Measurements from ENCODE around the gene CERK. TPM values are rescaled to one million over a fixed set of nuclear protein-coding genes. Genes with fewer than 3 reads are reported as not detected.
A peak's percentile ranks its signal among the peaks of the same experiment; 100 is the strongest.

Gene CERK
- total RNA-seq, 4 donors from 2014 or later: 19.2 to 46.2 (median 36.6) TPM

DNA sequence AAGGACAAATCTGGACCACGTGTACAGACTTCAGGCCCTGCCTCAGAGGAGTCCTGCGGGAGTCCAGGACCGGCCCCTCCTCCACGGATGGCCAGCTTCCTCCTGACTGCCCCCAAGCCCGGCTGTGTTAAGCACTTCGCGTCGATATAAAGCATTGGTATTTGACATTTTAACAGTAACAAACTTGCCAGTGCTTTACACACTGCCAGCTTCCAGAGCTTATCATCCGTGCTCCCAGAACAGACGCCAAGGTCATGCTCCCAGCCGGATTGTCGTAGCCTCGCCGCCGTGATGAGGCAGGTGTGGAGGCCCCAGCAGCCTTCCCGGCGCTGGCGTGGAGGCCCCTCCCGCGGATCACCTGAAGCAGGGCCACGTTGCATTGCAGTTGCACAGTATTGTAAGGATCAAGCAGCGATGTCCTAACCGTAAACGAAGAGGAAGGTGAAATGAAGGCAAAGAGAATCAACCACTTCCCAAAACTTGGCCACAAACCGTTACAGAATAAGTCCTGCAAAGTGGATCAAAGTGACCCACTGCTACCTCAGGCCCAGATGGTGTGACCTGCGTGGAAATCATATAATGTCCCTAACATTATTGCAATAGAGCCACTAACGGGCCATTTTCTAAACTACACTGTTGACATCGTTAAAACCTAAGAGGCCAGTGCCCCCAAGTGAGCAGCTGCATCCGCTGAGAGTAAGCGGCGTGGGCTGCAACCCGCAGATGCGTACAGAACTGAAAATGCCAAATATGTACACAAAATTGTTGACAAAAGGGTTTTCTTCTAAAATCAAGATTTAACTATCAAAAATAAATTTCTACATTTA is 51.6 kb downstream of the CERK start:
- TF ChIP-seq POLR2AphosphoS5 (IDR thresholded peaks at IDR 0.05): no peak
- no peak for DNase-seq (ENCODE audit: low spot score in 2 of 2)
- H3K4me1 ChIP-seq: peaks cover 20% of the 10 kb centered on the region
- H3K36me3 ChIP-seq: peaks cover 44% of the 10 kb centered on the region
- 79% methylated on average over 33 of the region's 33 CpGs for WGBS
- no peaks in the 10 kb centered on the region for H3K9me3 ChIP-seq
- H3K4me3 ChIP-seq: no peak overlapping the region
- no peak overlapping the region for H3K27ac ChIP-seq
- H3K27me3 ChIP-seq: no peaks in the 10 kb centered on the region

DNA sequence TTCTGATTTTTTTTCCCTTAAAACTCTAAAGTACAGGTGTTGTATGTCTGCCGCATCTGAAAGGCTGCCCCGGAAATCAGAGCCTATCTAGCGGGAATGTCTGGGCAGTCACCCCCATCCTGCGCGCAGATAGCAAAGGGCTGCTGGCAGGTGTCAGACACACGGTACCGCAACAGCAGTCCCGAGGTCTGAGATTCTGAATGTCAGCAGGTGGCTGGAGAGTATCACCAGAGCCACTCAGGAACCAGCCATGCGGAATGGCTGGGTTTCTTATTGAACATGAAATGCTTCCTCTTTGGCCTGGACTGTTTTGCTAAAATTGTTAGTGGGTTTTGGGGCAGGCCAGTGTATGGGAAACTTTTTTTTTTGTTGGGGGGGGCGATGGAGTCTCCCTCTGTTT is 53.3 kb downstream of the CERK start:
- Histone ChIP-seq H3K27me3 (no peaks in the 10 kb centered on the region), H3K4me3 (no peak overlapping the region), H3K4me1 (peaks cover 22% of the 10 kb centered on the region), H3K9me3 (no peaks in the 10 kb centered on the region), H3K27ac (peak overlapping the region; percentile 43), H3K36me3 (peaks cover 32% of the 10 kb centered on the region)
- DNase-seq (ENCODE audit: low spot score in 2 of 2): no peak
- WGBS: 86% methylated on average over 10 of the region's 10 CpGs
- TF ChIP-seq EP300 (IDR thresholded peaks at IDR 0.05): no peak
- no peak for TF ChIP-seq POLR2AphosphoS5 (IDR thresholded peaks at IDR 0.05)
- no peak for TF ChIP-seq POLR2A (IDR thresholded peaks at IDR 0.05)
- no peak for TF ChIP-seq CTCF (IDR thresholded peaks at IDR 0.05)

DNA sequence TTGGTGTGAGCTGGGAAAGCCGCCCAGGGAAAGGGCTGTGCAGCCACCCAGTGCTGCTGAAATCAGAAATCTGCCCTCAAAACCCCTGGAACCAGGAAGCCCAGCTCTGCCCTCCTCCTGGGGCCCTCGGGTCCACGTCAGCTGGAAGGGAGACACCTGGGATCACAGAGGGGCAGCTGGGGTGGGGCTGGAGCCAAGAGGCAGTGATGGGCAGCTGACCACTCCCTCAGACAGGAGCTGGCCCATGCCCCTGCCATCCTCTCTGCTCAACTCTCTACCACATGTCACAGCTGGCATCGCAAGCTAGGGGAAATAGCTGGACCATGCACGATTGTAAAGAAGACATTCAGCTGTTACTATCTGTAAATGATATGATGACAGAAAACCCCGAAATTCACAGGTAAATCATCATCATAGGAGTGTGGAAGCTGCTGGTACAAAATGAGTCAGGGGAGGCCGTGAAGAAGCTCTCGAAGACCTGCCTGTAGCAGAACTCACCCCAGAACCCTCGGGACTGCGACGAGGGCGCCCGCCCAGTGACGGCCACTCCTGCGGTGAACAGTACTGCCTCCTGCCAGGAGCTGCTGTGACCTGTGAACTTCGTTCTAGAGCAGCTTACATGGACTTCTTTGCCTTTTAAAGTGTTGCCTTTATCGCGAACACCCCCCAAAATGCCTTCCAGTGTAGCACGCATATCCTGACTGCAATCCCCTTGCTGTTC is 55.9 kb downstream of the CERK start:
- Histone ChIP-seq H3K4me1 (peaks cover 17% of the 10 kb centered on the region), H3K27me3 (no peaks in the 10 kb centered on the region), H3K4me3 (no peak overlapping the region), H3K36me3 (peaks cover 30% of the 10 kb centered on the region), H3K9me3 (no peaks in the 10 kb centered on the region), H3K27ac (no peak overlapping the region)
- TF ChIP-seq POLR2A (IDR thresholded peaks at IDR 0.05) (no peak), CTCF (IDR thresholded peaks at IDR 0.05) (no peak), POLR2AphosphoS5 (IDR thresholded peaks at IDR 0.05) (no peak), EP300 (IDR thresholded peaks at IDR 0.05) (no peak)
- 91% methylated on average over 19 of the region's 19 CpGs for WGBS
- DNase-seq (ENCODE audit: low spot score in 2 of 2): no peak

- Histone ChIP-seq H3K27me3 (no peaks in the 10 kb centered on the region), H3K4me1 (peaks cover 17% of the 10 kb centered on the region), H3K4me3 (no peak overlapping the region), H3K27ac (no peak overlapping the region), H3K36me3 (peaks cover 28% of the 10 kb centered on the region), H3K9me3 (no peaks in the 10 kb centered on the region)
- 85% methylated on average over 6 of the region's 7 CpGs for WGBS
- TF ChIP-seq POLR2A (IDR thresholded peaks at IDR 0.05) (no peak), CTCF (IDR thresholded peaks at IDR 0.05) (peak in 1 of 2 donors; percentile 13)
- DNase-seq (ENCODE audit: low spot score in 2 of 2): no peak
Observed at GRCh38 chr22:46681010-46681409, 57.0 kb downstream of the CERK start.

DNA sequence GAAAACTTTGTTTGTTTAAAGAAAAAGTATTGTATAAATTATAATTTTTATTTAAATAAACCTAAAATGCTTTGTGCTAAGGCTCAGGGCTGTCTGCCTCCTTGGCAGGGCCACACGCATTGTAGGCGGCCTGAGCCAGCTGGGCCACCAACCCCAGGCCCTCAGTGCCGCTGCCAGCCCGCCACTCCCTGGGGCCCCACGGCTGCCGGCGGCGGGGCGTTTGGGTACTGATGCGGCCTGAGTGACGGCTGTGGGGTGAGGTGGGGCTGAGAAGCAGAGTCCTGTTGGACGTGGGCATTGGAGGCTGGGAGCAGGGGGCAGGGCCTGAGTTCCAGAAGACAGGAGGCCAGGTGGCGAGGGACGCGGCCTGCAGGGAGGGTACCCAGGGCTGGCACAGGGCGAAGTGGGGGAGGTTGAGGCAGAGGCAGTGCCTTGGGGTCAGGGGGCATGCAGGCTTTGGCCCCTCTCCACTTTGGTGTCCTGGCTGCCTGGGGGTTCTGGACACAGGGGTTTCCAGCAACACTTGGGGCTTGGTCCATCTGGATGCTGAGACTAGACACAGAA is 58.3 kb downstream of the CERK start:
- no peak overlapping the region for H3K4me3 ChIP-seq
- H3K27ac ChIP-seq: no peak overlapping the region
- H3K4me1 ChIP-seq: peaks cover 6% of the 10 kb centered on the region
- DNase-seq (ENCODE audit: low spot score in 2 of 2): no peak
- TF ChIP-seq EP300 (IDR thresholded peaks at IDR 0.05): no peak
- no peak for TF ChIP-seq POLR2AphosphoS5 (IDR thresholded peaks at IDR 0.05)
- TF ChIP-seq CTCF (IDR thresholded peaks at IDR 0.05): no peak
- no peak for TF ChIP-seq POLR2A (IDR thresholded peaks at IDR 0.05)
- H3K9me3 ChIP-seq: no peaks in the 10 kb centered on the region
- WGBS: 71% methylated on average over 16 of the region's 16 CpGs
- peaks cover 37% of the 10 kb centered on the region for H3K36me3 ChIP-seq
- no peaks in the 10 kb centered on the region for H3K27me3 ChIP-seq

All from suprapubic skin (tissue), 4 donors.